GM19438 (cell line): ENCODE results near the gene FARS2.
A peak's percentile ranks its signal among the peaks of the same experiment; 100 is the strongest.

Source experiments
- ATAC-seq: cut with Tn5 transposase; IDR thresholded peaks from one replicate; pipeline ENCODE4 v1.9.1; 2021; ENCODE audit warnings: low read depth; ENCODE audit not compliant: unreplicated experiment

Gene FARS2

GRCh38 chr6:5459346-5459745 lies 198.0 kb downstream of the FARS2 start:
- no peak for ATAC-seq

GRCh38 chr6:5461365-5461764 lies 200.1 kb downstream of the FARS2 start:
- no peak for ATAC-seq

GRCh38 chr6:5462856-5463255 lies 201.5 kb downstream of the FARS2 start:
- no peak for ATAC-seq

GRCh38 chr6:5463690-5464089 lies 202.4 kb downstream of the FARS2 start:
- no peak for ATAC-seq

GRCh38 chr6:5464099-5464885 lies 203.0 kb downstream of the FARS2 start:
- ATAC-seq: no peak

- ATAC-seq: no peak
Observed at GRCh38 chr6:5466281-5467136, 205.2 kb downstream of the FARS2 start.

- ATAC-seq: no peak
Observed at GRCh38 chr6:5468586-5468985, 207.3 kb downstream of the FARS2 start.

- no peak for ATAC-seq
Observed at GRCh38 chr6:5469101-5469846, 208.0 kb downstream of the FARS2 start.

GRCh38 chr6:5471044-5471443 lies 209.7 kb downstream of the FARS2 start:
- ATAC-seq: peak; percentile 58

GRCh38 chr6:5471637-5472398 lies 210.5 kb downstream of the FARS2 start:
- no peak for ATAC-seq

GRCh38 chr6:5472571-5472970 lies 211.3 kb downstream of the FARS2 start:
- ATAC-seq: no peak

GRCh38 chr6:5475779-5476178 lies 214.5 kb downstream of the FARS2 start:
- no peak for ATAC-seq

- ATAC-seq: no peak
Observed at GRCh38 chr6:5478380-5478779, 217.1 kb downstream of the FARS2 start.

- ATAC-seq: no peak
Observed at GRCh38 chr6:5481033-5481432, 219.7 kb downstream of the FARS2 start.

- no peak for ATAC-seq
Observed at GRCh38 chr6:5481750-5482149, 220.4 kb downstream of the FARS2 start.

GRCh38 chr6:5482619-5483018 lies 221.3 kb downstream of the FARS2 start:
- no peak for ATAC-seq

- no peak for ATAC-seq
Observed at GRCh38 chr6:5484692-5485091, 223.4 kb downstream of the FARS2 start.

GRCh38 chr6:5486214-5486613 lies 224.9 kb downstream of the FARS2 start:
- ATAC-seq: peak; percentile 93

GRCh38 chr6:5490501-5491069 lies 229.3 kb downstream of the FARS2 start:
- no peak for ATAC-seq

GRCh38 chr6:5492356-5492755 lies 231.0 kb downstream of the FARS2 start:
- no peak for ATAC-seq
